Measurements from ENCODE around the gene FAM9A.

The FAM9A gene

DNA sequence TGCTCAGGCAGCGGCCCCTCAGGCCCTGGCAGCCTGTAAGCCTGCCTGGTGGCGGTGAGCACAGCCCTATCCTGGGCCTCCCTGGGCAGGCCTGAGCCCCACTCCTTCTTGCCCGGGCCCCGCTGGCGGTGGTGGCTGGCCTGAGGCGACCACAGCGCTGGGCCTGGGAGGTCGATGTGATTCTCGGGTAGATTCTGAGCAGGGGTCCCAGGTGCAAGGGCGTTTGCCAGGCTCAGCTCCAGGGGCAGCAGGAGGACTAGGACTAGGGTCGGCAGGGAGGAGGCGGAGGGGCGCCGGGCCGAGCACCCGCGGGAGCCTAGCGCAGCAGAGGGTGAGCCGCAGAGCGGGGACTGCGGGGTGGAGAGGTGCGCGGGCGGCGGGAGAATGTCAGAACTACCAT lies 17.0 kb downstream of the FAM9A start:
- no peak overlapping the region for H3K4me2 ChIP-seq (ENCODE audit: low read length, poor library complexity, severe bottlenecking)
- 97% methylated on average over 19 of the region's 25 CpGs for WGBS
- no peak overlapping the region for H2BK15ac ChIP-seq (ENCODE audit: low read depth, poor library complexity, severe bottlenecking)
- no peak overlapping the region for H3K14ac ChIP-seq (ENCODE audit: low read length in 2 of 2)
- H3K79me1 ChIP-seq (replicated peaks; ENCODE audit: low read length, poor library complexity, severe bottlenecking), result no peaks in the 10 kb centered on the region
- no peak overlapping the region for H4K8ac ChIP-seq (ENCODE audit: low read length)
- no peaks in the 10 kb centered on the region for H3K4me1 ChIP-seq (ENCODE audit: control insufficient read depth, insufficient read depth, low read depth, low read length)
- no peaks in the 10 kb centered on the region for H3K36me3 ChIP-seq (ENCODE audit: control insufficient read depth in 1 of 2, insufficient read depth in 2 of 2, low read depth in 1 of 2, low read length in 2 of 2)
- H3K18ac ChIP-seq (ENCODE audit: low read depth in 1 of 2, low read length in 2 of 2), result no peak overlapping the region
- H3K27me3 ChIP-seq (ENCODE audit: control insufficient read depth in 1 of 2, insufficient read depth in 1 of 2, low read length in 2 of 2), result peaks cover 0 to 1% of the 10 kb centered on the region in 2 experiments
- no peak overlapping the region for H2AK5ac ChIP-seq (ENCODE audit: low read length, severe bottlenecking)
- no peak overlapping the region for H3K4me3 ChIP-seq (ENCODE audit: insufficient read depth in 1 of 2, low read depth in 1 of 2, low read length in 2 of 2)
- no peak overlapping the region for H3K4ac ChIP-seq (ENCODE audit: low read depth in 1 of 2, low read length in 2 of 2)
- no peak overlapping the region for H3K9ac ChIP-seq (ENCODE audit: low read length)
- H2BK120ac ChIP-seq (ENCODE audit: low read depth, low read length), result no peak overlapping the region
- no peak overlapping the region for H3K23ac ChIP-seq (ENCODE audit: low read length in 2 of 2)
- H2BK5ac ChIP-seq (ENCODE audit: low read depth, low read length, poor library complexity, severe bottlenecking), result no peak overlapping the region
- H4K91ac ChIP-seq (ENCODE audit: low read length), result no peak overlapping the region
- no peak for DNase-seq
- H3K27ac ChIP-seq (ENCODE audit: low read length, poor library complexity, severe bottlenecking), result no peak overlapping the region
- H3K9me3 ChIP-seq (ENCODE audit: control insufficient read depth, low read length), result no peaks in the 10 kb centered on the region
- no peak overlapping the region for H2AFZ ChIP-seq (ENCODE audit: low read depth, low read length)
- H2BK12ac ChIP-seq (ENCODE audit: low read length in 2 of 2), result no peak overlapping the region

DNA sequence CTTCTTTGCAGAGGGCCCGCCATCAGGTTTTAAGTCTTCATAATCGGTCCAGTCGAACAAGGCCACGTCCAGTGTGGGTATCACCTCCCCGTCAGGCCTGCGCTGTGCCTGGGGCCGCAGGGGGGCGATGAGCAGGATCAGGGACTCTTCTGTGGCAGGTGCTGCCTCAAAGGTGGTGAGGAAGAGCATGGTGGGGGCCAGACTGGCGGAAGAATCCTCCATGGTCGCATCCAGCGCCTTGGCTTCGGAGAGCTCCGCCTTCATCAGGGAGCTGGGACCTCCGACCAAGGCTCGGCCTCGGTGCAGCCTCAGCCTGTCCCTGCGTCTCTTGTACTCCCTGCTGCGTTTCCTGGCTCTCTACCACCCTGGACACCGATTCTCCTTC lies 17.5 kb downstream of the FAM9A start:
- Histone ChIP-seq H3K4me3 (ENCODE audit: insufficient read depth in 1 of 2, low read depth in 1 of 2, low read length in 2 of 2) (no peak overlapping the region), H2BK5ac (ENCODE audit: low read depth, low read length, poor library complexity, severe bottlenecking) (no peak overlapping the region), H3K9me3 (ENCODE audit: control insufficient read depth, low read length) (no peaks in the 10 kb centered on the region), H2BK15ac (ENCODE audit: low read depth, poor library complexity, severe bottlenecking) (no peak overlapping the region), H3K4me1 (ENCODE audit: control insufficient read depth, insufficient read depth, low read depth, low read length) (no peaks in the 10 kb centered on the region), H3K79me1 (replicated peaks; ENCODE audit: low read length, poor library complexity, severe bottlenecking) (no peaks in the 10 kb centered on the region), H3K4me2 (ENCODE audit: low read length, poor library complexity, severe bottlenecking) (no peak overlapping the region), H4K91ac (ENCODE audit: low read length) (no peak overlapping the region), H3K18ac (ENCODE audit: low read depth in 1 of 2, low read length in 2 of 2) (no peak overlapping the region), H3K4ac (ENCODE audit: low read depth in 1 of 2, low read length in 2 of 2) (no peak overlapping the region), H3K36me3 (ENCODE audit: control insufficient read depth in 1 of 2, insufficient read depth in 2 of 2, low read depth in 1 of 2, low read length in 2 of 2) (no peaks in the 10 kb centered on the region), H2AK5ac (ENCODE audit: low read length, severe bottlenecking) (no peak overlapping the region), H3K14ac (ENCODE audit: low read length in 2 of 2) (no peak overlapping the region), H3K9ac (ENCODE audit: low read length) (no peak overlapping the region), H2AFZ (ENCODE audit: low read depth, low read length) (no peak overlapping the region), H2BK12ac (ENCODE audit: low read length in 2 of 2) (no peak overlapping the region), H3K23ac (ENCODE audit: low read length in 2 of 2) (no peak overlapping the region), H3K27ac (ENCODE audit: low read length, poor library complexity, severe bottlenecking) (no peak overlapping the region), H2BK120ac (ENCODE audit: low read depth, low read length) (no peak overlapping the region), H4K8ac (ENCODE audit: low read length) (no peak overlapping the region), H3K27me3 (ENCODE audit: control insufficient read depth in 1 of 2, insufficient read depth in 1 of 2, low read length in 2 of 2) (no peaks in the 10 kb centered on the region)
- 92% methylated on average over 16 of the region's 19 CpGs for WGBS
- no peak for DNase-seq

DNA sequence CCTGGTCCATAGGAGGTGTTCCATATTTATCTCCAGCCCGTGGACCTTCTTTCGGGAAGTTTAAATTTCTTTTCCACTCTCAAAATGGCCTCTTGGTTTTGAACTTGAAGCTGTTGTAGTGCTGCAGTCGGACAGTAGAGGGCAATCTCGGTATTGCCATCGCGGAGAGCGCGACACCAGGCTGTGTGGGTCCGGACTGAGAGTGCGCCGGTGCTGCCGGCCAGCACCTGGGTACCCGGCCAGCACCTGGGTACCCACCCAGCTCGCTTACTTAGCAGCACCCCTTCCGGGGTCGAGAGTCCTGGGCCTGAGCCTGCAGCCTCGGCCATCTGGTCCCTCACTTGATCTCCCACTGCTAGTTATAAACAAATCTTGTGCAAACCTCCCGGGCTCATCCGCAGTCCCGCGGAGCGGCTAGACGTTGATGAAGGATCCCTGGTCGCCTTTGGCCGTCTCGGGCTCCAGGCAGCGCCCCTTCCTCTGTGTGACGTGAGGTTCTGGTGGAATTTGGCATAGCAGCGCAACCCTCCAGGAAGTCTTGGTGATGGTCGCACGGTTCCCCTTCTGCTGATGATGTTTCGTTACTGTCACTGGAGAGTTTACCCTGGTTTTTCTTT lies 18.0 kb downstream of the FAM9A start:
- no peaks in the 10 kb centered on the region for H3K9me3 ChIP-seq (ENCODE audit: control insufficient read depth, low read length)
- H2BK15ac ChIP-seq (ENCODE audit: low read depth, poor library complexity, severe bottlenecking), result no peak overlapping the region
- H3K4me1 ChIP-seq (ENCODE audit: control insufficient read depth, insufficient read depth, low read depth, low read length), result no peaks in the 10 kb centered on the region
- H3K27ac ChIP-seq (ENCODE audit: low read length, poor library complexity, severe bottlenecking), result no peak overlapping the region
- no peak overlapping the region for H3K4me2 ChIP-seq (ENCODE audit: low read length, poor library complexity, severe bottlenecking)
- H3K9ac ChIP-seq (ENCODE audit: low read length), result no peak overlapping the region
- no peak overlapping the region for H4K8ac ChIP-seq (ENCODE audit: low read length)
- H2AFZ ChIP-seq (ENCODE audit: low read depth, low read length), result no peak overlapping the region
- H3K79me1 ChIP-seq (replicated peaks; ENCODE audit: low read length, poor library complexity, severe bottlenecking), result no peaks in the 10 kb centered on the region
- no peaks in the 10 kb centered on the region for H3K27me3 ChIP-seq (ENCODE audit: control insufficient read depth in 1 of 2, insufficient read depth in 1 of 2, low read length in 2 of 2)
- H2BK5ac ChIP-seq (ENCODE audit: low read depth, low read length, poor library complexity, severe bottlenecking), result no peak overlapping the region
- WGBS, result 77% methylated on average over 32 of the region's 32 CpGs
- no peak overlapping the region for H2BK120ac ChIP-seq (ENCODE audit: low read depth, low read length)
- H2AK5ac ChIP-seq (ENCODE audit: low read length, severe bottlenecking), result no peak overlapping the region
- H3K18ac ChIP-seq (ENCODE audit: low read depth in 1 of 2, low read length in 2 of 2), result no peak overlapping the region
- H3K36me3 ChIP-seq (ENCODE audit: control insufficient read depth in 1 of 2, insufficient read depth in 2 of 2, low read depth in 1 of 2, low read length in 2 of 2), result no peaks in the 10 kb centered on the region
- H3K14ac ChIP-seq (ENCODE audit: low read length in 2 of 2), result no peak overlapping the region
- H3K4ac ChIP-seq (ENCODE audit: low read depth in 1 of 2, low read length in 2 of 2), result no peak overlapping the region
- H3K23ac ChIP-seq (ENCODE audit: low read length in 2 of 2), result no peak overlapping the region
- H4K91ac ChIP-seq (ENCODE audit: low read length), result no peak overlapping the region
- H2BK12ac ChIP-seq (ENCODE audit: low read length in 2 of 2), result no peak overlapping the region
- H3K4me3 ChIP-seq (ENCODE audit: insufficient read depth in 1 of 2, low read depth in 1 of 2, low read length in 2 of 2), result no peak overlapping the region
- no peak for DNase-seq

DNA sequence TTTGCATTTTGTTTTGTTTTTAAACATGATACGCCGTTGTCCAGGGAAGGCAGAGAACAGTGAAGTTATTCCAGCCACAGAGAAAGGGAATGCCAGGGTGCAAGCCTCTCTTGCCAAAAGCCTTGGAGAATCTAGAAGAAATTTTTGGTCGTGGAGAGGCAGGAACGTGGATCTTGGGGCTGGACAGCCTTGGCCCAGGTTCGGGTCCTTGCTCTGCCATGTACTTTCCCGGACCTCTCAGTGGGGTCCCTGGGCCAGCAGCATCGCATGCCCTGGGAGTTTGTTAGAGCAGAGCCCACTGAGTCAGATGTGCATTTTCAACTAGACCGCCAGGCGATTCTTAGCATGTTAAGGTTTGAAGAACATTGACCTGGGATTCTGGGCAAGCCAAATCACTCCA lies 18.6 kb downstream of the FAM9A start:
- Histone ChIP-seq H3K4me3 (ENCODE audit: insufficient read depth in 1 of 2, low read depth in 1 of 2, low read length in 2 of 2) (no peak overlapping the region), H3K27ac (ENCODE audit: low read length, poor library complexity, severe bottlenecking) (no peak overlapping the region), H2BK5ac (ENCODE audit: low read depth, low read length, poor library complexity, severe bottlenecking) (no peak overlapping the region), H3K36me3 (ENCODE audit: control insufficient read depth in 1 of 2, insufficient read depth in 2 of 2, low read depth in 1 of 2, low read length in 2 of 2) (no peaks in the 10 kb centered on the region), H3K9ac (ENCODE audit: low read length) (no peak overlapping the region), H2AK5ac (ENCODE audit: low read length, severe bottlenecking) (no peak overlapping the region), H3K27me3 (ENCODE audit: control insufficient read depth in 1 of 2, insufficient read depth in 1 of 2, low read length in 2 of 2) (no peaks in the 10 kb centered on the region), H3K14ac (ENCODE audit: low read length in 2 of 2) (no peak overlapping the region), H3K23ac (ENCODE audit: low read length in 2 of 2) (no peak overlapping the region), H3K79me1 (replicated peaks; ENCODE audit: low read length, poor library complexity, severe bottlenecking) (no peaks in the 10 kb centered on the region), H2BK120ac (ENCODE audit: low read depth, low read length) (no peak overlapping the region), H2BK12ac (ENCODE audit: low read length in 2 of 2) (no peak overlapping the region), H3K9me3 (ENCODE audit: control insufficient read depth, low read length) (no peaks in the 10 kb centered on the region), H4K91ac (ENCODE audit: low read length) (no peak overlapping the region), H4K8ac (ENCODE audit: low read length) (no peak overlapping the region), H3K4me1 (ENCODE audit: control insufficient read depth, insufficient read depth, low read depth, low read length) (no peaks in the 10 kb centered on the region), H3K4me2 (ENCODE audit: low read length, poor library complexity, severe bottlenecking) (no peak overlapping the region), H3K4ac (ENCODE audit: low read depth in 1 of 2, low read length in 2 of 2) (no peak overlapping the region), H2BK15ac (ENCODE audit: low read depth, poor library complexity, severe bottlenecking) (no peak overlapping the region), H2AFZ (ENCODE audit: low read depth, low read length) (no peak overlapping the region), H3K18ac (ENCODE audit: low read depth in 1 of 2, low read length in 2 of 2) (no peak overlapping the region)
- 82% methylated on average over 9 of the region's 9 CpGs for WGBS
- DNase-seq, result no peak

Measured in mesenchymal stem cell (in vitro differentiated cells and primary cell).